Stimulated activated naive CD4-positive, alpha-beta T cell treated with Interleukin-2 at 50 U/mL for 16 hours (primary cell): ENCODE results near the gene SSX2IP.
A peak's percentile ranks its signal among the peaks of the same experiment; 100 is the strongest.
"Not testable (repeated sequence)": the region's sequence is repeated elsewhere in the genome, so short reads cannot be mapped to it uniquely, and the experiment has no call there.

Experiments
- DNase-seq: peaks from one replicate; lab custom pipeline; 2025; lab: John Stamatoyannopoulos, UW

SSX2IP gene

DNA sequence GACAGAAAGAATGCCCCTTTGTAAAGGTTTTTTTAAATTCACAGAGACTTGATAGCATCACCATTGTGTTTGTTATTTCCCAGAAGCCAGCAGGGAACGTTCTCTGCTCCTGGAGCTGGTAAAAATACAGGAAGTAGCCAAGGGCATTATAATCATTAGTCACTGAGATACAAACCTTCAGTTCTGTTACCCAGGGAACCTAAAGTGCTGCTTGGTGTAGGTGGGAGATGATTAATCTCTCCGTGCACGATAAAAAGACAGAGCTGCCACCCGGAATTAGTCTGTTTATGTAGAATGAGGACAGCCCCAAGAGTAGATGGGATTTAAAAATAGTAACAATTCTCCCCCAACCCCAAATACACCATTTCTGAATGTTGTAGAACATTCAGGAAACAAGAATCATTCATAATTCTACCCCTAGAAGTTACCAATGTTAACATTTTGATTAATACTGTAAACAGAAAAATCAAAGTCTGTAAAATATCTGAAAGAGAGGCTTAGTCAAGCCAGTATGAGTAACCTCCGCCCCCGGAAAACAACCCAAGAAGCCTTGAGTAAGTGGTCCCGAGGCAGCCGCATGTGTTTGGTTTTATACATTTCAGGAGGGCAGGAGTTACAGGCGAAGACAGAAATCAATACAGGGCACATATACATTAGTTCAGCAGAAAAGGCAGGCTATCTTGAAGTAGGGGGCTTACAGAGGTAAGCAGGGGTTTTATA, 70.7 kb downstream of the SSX2IP start:
- peak; percentile 67 for DNase-seq

DNA sequence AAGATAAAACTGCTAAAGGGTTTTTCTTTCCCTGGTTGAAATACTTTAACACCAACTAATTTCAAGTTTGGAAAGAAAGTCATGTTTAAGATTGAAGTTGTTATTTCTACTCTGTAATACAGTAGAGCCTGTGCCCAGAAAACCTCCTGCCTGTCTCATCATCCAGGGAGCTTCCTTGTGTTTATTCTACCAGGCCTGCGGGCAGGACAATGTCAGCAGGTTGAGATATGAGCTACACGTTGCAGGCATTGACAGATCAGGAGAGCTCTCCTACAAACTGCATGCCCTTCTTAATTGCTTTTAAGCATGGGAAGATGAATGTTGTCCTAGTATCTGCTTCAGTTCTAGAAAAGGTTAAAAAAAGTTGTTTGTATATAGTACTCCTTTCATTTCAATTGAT, 72.9 kb downstream of the SSX2IP start:
- DNase-seq: no peak

DNA sequence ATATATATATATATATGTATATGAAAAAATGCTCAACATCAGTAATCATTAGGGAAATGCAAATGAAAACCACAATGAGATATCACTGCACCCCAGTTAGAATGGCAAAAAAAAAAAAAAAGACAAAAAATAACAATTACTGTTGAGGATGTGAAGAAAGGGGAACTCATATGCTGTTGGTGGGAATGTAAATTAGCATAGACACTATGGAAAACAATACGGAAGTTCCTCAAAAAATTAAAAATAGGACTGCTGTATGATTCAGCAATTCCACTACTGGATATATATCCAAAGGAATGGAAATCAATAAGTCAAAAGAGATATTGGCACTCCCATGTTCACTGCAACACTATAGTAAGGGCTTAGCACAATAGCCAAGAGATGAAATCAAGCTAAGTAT, 74.5 kb downstream of the SSX2IP start:
- no peak for DNase-seq

DNA sequence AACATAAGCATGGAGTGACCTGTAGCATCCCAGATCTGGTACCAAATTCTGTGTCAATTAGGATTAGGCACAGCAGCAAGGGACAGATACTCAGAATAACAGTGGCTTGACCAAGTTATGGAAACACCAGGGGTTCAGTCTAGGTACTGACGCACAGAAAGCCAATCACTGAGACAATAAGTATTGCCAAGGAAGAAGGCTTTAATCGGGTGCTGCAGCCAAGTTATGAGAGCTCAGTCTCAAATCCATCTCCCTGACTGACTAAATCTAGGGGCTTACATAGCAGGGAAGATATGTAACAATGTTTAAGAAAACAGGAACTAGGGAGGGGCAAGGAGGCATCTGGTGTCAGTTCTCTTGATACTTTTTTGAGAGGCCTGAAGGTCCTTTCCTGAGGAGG, 76.4 kb downstream of the SSX2IP start:
- no peak for DNase-seq

DNA sequence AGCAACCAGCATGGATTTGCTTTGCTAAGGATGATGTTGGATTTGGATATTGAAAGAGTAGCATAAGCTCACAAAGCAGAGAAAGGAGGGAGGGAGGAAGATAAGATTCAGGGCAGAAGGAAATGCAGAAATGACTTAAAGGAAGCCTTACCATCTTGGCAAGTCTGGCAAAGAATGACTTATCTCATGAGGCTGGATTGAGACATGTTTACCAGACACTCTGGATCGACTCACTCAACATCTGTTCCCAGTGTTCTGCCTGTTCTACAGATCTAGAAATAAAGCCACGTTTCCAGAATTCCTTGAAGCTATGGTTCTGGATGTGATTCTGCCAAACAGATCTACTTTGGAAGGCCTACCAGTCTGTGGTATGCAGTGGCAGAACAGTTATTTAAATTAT, 77.2 kb downstream of the SSX2IP start:
- DNase-seq: no peak

DNA sequence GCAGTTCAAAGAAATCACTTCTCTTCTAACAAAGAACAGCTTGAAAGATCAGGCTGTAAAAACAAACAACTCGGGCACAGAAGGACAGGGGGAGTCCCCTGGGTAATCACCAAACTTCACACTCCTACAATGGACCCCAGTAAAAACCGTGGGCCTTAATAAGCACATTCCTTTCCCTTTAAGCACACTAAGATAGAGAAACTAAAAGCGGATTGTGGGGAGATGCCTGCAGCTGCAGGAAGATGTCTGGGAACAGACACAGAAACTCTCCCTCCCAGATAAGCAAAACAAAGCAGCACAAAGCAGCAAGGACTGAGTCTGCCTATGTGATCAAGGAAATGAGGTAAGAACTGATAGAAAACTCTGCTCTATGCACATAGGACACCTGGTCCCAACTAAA, 78.5 kb downstream of the SSX2IP start:
- DNase-seq: no peak

DNA sequence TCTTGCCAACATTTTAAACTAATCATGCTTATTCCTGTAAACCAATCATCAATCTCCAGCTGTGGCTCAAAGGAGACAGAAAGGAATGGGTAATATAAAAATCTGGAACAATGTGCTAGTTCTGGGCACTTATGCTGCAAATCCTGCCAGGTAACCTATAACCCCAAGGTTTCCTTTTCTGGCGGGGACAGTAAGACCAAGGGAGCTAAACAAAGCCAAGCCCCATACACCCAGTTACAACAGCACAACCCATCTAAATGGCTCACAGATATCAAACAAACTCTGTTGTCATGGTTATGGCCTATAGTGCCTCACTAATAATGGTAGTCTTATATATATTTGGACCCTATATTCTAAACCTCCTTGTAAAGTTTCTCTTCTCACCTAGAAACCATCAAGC, 79.2 kb downstream of the SSX2IP start:
- DNase-seq: no peak

DNA sequence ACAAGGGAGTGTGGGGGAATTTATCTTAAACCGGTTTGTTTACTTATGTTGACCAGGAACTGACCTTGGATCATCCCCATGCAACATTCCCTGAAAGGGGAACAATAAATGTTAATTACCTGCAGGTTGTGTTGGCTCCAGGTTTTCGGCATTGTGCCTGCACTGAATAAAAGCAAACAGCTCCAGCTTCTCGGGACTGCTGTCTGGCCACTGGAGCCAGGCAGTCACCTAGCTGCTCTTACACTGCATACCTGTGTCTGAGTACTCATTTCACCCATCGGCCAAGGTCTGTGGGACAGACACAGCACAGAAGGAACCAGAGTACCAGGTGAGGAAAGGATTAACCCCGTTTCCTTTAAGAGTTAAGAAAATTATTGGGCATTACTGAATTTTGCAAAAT, 83.3 kb downstream of the SSX2IP start:
- DNase-seq: no peak

DNA sequence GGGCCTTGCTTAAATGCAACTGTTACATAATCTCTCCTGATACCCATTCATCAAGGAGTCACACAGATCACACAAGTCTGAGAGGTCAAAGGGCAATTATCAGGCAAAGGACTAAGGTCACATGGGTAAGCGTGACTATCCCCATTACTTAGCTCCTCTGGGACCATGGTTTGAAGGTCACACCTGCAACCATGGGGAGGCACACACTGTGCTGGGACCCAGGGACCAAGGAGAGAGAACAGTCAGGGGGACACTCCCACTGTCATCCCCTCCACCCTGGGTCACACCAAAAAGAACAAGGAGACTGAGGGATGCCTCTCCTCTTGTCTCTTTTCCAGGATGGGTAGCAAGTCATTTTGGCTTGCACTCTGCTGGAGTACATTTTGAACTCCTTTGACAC, 85.1 kb downstream of the SSX2IP start:
- no peak for DNase-seq

DNA sequence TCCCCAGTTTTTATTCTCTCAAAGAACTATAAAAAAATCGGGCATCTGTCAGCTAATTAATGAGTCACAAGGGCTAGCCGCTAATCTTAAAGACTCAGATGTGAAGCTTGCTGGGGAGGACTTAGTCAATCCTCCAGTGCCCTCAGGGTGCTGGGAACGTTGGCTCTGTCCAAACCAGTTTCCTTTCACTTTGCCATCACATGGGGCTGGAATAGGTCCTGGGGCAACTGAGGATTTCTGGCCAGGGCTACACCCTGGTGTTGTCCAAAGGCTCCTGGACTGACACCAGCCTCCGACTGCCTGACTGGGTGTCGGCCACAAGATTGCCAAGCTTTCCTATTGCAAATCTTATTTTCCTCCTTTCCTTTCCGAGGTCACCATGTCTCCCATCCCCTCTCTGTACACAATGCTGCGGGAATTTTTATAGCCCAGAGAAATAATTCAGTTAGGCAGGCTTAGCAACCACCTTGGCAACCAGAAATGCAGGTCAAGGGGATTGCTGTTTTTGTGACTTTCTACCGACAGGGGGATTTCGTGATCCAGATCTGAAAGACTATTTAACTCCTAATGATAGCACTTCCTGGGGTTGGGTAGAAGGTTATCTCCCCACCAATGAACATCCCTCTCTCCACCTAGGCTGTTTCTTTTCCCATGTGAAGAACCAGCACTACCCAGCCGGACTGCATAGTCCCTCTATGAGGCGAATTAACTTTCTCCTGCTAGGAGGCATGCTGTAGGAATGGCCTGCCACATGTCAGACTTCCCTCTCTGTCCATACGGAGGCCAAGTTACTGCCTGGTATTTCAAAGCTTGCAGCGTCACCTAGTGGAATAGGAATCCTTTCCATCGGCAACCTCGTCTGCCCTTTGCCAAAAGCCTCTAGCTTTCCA, 86.1 kb downstream of the SSX2IP start:
- DNase-seq: no peak

DNA sequence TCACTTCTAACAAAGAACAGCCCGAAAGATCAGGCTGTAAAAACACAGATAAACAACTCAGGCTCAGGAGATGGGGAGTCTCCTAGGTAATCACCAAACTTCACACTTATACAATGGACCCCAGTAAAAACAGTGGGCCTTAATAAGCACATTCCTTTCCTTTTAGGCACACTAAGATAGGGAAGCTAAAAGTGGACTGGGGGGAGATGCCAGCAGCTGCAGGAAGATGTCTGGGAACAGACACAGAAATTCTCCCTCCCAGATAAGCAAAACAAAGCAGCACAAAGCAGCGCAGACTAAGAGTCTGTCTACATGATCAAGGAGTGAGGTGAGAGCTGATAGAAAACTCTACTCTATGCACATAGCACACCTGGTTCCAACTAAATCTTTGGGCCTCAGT, 87.0 kb downstream of the SSX2IP start:
- no peak for DNase-seq

DNA sequence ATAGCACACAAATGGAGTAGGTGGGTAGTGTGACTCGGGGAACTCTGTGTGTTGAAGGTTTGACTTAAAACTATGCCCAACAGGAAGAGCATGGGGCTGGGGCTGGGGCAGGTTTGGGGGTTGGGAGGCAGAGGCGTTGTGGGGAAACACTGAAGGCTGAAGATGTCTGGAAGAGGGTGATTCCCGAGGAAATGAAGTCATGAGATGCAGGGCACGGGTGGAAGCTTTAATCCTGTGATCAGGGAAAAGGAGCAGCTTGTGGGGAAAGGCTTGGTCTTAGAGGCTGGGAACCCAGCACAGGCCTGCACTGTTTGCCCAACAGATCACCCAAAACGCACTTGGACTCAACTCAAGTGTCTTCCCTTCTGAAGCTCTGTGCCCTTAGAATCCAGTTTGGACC, 89.5 kb downstream of the SSX2IP start:
- DNase-seq: no peak

DNA sequence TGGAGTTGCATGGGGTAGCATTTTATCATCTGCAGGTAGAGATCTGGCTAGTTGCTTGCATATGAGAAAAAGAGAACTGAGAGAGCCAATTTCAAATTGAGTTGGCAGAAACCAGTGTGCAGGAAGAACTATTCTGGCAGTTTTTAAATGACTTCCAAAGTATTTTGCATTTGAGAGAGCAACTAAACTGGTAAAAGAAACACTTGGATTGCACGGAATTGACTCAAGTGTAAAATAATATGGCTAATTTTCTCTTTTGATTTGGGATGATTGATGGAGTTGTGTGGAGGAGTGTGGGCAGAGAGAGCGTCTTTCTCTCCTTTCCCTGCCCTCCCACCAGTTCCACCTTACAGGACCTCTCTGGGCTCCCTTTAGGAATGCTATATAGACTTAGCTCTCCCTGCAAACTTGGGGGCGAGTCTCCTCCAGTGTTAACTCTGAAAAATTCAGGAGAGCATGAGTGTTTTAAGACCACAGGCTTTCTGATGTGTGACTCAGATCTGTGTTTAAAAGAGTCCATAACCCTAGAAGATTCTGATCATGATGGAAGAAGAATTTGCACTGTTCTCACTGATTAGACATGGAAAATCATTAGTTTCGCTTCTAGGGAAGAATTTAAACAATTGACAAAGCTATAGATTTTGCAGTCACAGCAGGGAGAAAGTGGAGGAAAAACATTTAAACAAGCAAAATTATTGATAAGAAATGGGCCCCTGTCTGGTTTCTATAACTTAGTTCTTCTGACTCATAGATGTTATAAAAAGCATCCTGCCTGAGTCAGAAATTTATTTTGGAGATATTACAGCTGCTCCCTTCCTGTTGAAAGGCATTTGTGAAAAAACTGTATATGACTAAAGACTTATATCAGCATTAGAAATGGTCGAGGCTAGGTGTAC, 91.2 kb downstream of the SSX2IP start:
- no peak for DNase-seq

DNA sequence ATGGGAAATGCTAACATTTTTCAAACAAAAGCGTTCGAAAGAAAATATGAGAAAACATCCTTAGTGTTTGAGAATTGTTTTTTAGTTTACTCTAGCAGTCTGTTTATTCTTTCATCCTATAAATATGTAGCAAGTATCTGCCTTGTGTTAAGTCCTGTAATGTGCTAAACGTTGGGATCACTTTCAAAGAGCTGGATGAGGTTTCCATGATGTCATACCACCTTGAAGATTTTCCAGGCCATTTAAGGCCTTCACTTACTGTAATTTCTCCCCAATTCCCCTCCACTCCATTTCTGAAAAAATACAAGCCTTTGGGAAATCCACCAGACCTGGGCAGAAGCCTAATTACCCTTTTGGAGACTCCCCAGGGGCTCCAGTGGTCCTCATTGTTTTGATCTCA, 91.8 kb downstream of the SSX2IP start:
- no peak for DNase-seq

DNA sequence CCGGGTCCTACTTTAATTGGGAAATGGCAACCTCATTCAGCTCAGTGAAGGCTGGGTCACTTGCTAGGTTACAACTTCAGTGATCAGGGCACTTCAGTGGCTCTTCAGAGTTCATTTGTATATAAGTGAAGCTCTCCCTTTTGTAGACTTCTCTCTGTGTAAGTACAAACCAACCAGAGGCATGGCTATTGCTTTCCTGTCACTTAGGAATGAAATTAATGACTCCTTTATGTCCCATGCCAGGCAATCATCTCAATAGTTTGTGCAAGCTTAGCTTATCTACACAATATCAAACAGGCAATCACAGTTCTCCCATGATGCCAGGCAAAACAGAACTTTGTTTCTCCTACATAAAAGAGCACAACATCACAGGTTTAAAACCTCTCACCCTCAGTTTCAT, 93.2 kb downstream of the SSX2IP start:
- no peak for DNase-seq

DNA sequence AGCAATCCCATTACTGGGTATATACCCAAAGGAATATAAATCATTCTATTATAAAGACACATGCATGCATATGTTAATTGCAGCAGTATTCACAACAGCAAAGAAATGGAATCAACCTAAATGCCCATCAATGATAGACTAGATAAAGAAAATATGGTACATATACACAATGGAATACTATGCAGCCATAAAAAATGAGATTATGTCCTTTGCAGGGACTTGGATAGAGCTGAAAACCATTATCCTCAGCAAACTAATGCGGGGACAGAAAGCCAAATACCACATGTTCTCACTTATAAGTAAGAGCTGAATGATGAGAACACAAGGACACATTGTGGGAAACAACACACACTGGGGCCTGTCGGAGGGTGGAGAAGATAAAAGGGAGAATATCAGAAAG, 95.3 kb downstream of the SSX2IP start:
- not testable (repeated sequence) for DNase-seq
